Measurements from ENCODE around the gene PREX1. TPM values are rescaled to one million over a fixed set of nuclear protein-coding genes. Genes with fewer than 3 reads are reported as not detected.
A peak's percentile ranks its signal among the peaks of the same experiment; 100 is the strongest.

PREX1 gene
- total and polyA plus RNA-seq, 2 experiments from 2014 or later: 2.4 to 10.3 TPM

DNA sequence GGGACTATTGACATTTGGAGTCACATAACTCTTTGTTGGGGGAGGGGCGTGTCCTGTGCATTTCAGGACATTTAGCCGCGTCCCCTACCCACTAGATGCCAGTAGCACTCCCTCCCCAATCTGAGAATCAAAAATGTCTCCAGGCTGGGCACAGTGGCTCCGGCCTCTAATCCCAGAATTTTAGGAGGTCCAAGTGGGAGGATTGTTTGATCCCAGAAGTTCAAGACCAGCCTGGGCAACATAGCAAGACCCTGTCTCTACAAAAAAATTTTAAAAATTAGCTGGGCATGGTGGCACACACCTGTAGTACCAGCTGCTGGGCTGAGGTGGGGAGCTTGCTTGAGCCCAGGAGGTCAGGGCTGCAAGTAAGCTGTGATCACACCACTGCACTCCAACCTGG, 2.1 kb upstream of the PREX1 start (continued):
- TF ChIP-seq ZNF462 (CRISPR knock-in tag; IDR thresholded peaks at IDR 0.05): no peak

GRCh38 chr20:48828734-48829460, 1.1 kb upstream of the PREX1 start:
- peak overlapping the region; percentile 91 for H3K4me2 ChIP-seq
- no peak for DNase-seq (ENCODE audit: low spot score)
- H3K4me1 Mint-ChIP-seq: peaks cover 19% of the 10 kb centered on the region
- TF ChIP-seq CREB1 (CRISPR knock-in tag; IDR thresholded peaks at IDR 0.05; ENCODE audit: low read depth): no peak
- no peak for TF ChIP-seq EZH2phosphoT487 (IDR thresholded peaks at IDR 0.05; ENCODE audit: unreplicated experiment)
- no peak for TF ChIP-seq STAT1 (IDR thresholded peaks at IDR 0.05; ENCODE audit: unreplicated experiment)
- TF ChIP-seq JUNB (IDR thresholded peaks at IDR 0.05; ENCODE audit: unreplicated experiment): no peak
- TF ChIP-seq, protein P1, sequence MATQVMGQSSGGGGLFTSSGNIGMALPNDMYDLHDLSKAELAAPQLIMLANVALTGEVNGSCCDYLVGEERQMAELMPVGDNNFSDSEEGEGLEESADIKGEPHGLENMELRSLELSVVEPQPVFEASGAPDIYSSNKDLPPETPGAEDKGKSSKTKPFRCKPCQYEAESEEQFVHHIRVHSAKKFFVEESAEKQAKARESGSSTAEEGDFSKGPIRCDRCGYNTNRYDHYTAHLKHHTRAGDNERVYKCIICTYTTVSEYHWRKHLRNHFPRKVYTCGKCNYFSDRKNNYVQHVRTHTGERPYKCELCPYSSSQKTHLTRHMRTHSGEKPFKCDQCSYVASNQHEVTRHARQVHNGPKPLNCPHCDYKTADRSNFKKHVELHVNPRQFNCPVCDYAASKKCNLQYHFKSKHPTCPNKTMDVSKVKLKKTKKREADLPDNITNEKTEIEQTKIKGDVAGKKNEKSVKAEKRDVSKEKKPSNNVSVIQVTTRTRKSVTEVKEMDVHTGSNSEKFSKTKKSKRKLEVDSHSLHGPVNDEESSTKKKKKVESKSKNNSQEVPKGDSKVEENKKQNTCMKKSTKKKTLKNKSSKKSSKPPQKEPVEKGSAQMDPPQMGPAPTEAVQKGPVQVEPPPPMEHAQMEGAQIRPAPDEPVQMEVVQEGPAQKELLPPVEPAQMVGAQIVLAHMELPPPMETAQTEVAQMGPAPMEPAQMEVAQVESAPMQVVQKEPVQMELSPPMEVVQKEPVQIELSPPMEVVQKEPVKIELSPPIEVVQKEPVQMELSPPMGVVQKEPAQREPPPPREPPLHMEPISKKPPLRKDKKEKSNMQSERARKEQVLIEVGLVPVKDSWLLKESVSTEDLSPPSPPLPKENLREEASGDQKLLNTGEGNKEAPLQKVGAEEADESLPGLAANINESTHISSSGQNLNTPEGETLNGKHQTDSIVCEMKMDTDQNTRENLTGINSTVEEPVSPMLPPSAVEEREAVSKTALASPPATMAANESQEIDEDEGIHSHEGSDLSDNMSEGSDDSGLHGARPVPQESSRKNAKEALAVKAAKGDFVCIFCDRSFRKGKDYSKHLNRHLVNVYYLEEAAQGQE (IDR thresholded peaks at IDR 0.05; ENCODE audit: unreplicated experiment): no peak
- TF ChIP-seq ZNF331 (CRISPR knock-in tag; IDR thresholded peaks at IDR 0.05; ENCODE audit: low read depth): no peak
- TF ChIP-seq CTCF (conservative IDR thresholded peaks at IDR 0.05; ENCODE audit: low read depth in 2 of 2): no peak
- no peak for TF ChIP-seq NANOG (IDR thresholded peaks at IDR 0.05; ENCODE audit: borderline replicate concordance)

More at GRCh38 chr20:48828734-48829460, 1.1 kb upstream of the PREX1 start:
- peaks cover 24% of the 10 kb centered on the region for H3K4me1 ChIP-seq (ENCODE audit: insufficient read depth)
- no peak for ATAC-seq
- H3K9me2 ChIP-seq (ENCODE audit: insufficient read depth): no peaks in the 10 kb centered on the region
- H3K27ac ChIP-seq (ENCODE audit: low read depth): no peak overlapping the region
- H3K27me3 ChIP-seq (ENCODE audit: insufficient read depth): peaks cover 56% of the 10 kb centered on the region
- peak overlapping the region; percentile 74 for H3K4me3 ChIP-seq
- Mint-ChIP-seq H3K9me3 (no peaks in the 10 kb centered on the region), H3K36me3 (ENCODE audit: low read depth) (no peaks in the 10 kb centered on the region; the same call in 2 of the 3 replicates), H3K27ac (no peak overlapping the region), H3K4me3 (peak overlapping the region; percentile 89), H3K27me3 (ENCODE audit: insufficient read depth, low read depth, poor library complexity) (peaks cover 46% of the 10 kb centered on the region)
- H3F3A ChIP-seq (replicated peaks; ENCODE audit: low read depth): peaks cover 8% of the 10 kb centered on the region
- no peaks in the 10 kb centered on the region for H3K36me3 ChIP-seq (ENCODE audit: insufficient read depth)
- H2AFZ ChIP-seq: peak overlapping the region; percentile 97
- H3K79me2 ChIP-seq (replicated peaks; ENCODE audit: insufficient read depth): no peaks in the 10 kb centered on the region
- H4K20me1 ChIP-seq (replicated peaks; ENCODE audit: insufficient read depth): peaks cover 8% of the 10 kb centered on the region
